K562 (cell line): Measurements from ENCODE around the gene PNMA5. TPM values are rescaled to one million over a fixed set of nuclear protein-coding genes. Genes with fewer than 3 reads are reported as not detected.

Source experiments
- BDP1 ChIP-seq: IDR thresholded peaks from 3 replicates; pipeline ENCODE4 v1.6.1; 2011; ENCODE audit not compliant: insufficient read length, insufficient read depth
- BRF1 ChIP-seq: IDR thresholded peaks from 3 replicates; pipeline ENCODE4 v1.6.1; 2011; ENCODE audit warnings: borderline replicate concordance, mild to moderate bottlenecking; ENCODE audit not compliant: insufficient read length; ENCODE audit errors: extremely low read depth
- CBFA2T3 ChIP-seq: fragments of 450-650 bp; IDR thresholded peaks from 2 replicates; pipeline ENCODE4 v1.6.1; 2017
- KDM2B ChIP-seq: fragments of 250-450 bp; sonication (Bioruptor Pico); IDR thresholded peaks from 2 replicates; pipeline ENCODE4 v1.8.0; 2021; ENCODE audit warnings: mild to moderate bottlenecking, moderate library complexity
- MYC ChIP-seq, 2 experiments: fragments of 250-450 bp in 1 of 2; sonication (Bioruptor Pico) in 1 of 2; IDR thresholded peaks; 2 replicates each; pipeline versions ENCODE4 v1.5.1 to v1.6.1; 2012 to 2021; ENCODE audit warnings: low read depth in 2 of 2, borderline replicate concordance in 1 of 2, improper control_type of control experiment in 1 of 2, low read length in 1 of 2, mild to moderate bottlenecking in 1 of 2, moderate library complexity in 1 of 2
- NR2C1 ChIP-seq, 2 experiments: fragments of 450-650 bp; IDR thresholded peaks; 2 replicates each; pipeline ENCODE4 v1.6.1; 2017; ENCODE audit warnings: mild to moderate bottlenecking in 2 of 2, antibody characterized with exemption in 1 of 2, inconsistent platforms in 1 of 2, missing compliant biosample characterization in 1 of 2, missing genetic modification characterization in 1 of 2
- SMARCE1 ChIP-seq: fragments of 450-650 bp; IDR thresholded peaks from 2 replicates; pipeline ENCODE4 v1.7.1; 2016; ENCODE audit warnings: mild to moderate bottlenecking
- TBL1XR1 ChIP-seq, 2 experiments: IDR thresholded peaks; 2 replicates each; pipeline ENCODE4 v1.6.1; 2012; ENCODE audit warnings: improper control_type of control experiment in 2 of 2, low read length in 2 of 2, mild to moderate bottlenecking in 1 of 2
- ZBTB40 ChIP-seq, 2 experiments: fragments of 450-650 bp in 1 of 2; sonication (generic) in 1 of 2; formaldehyde crosslinking in 1 of 2; IDR thresholded peaks; 2 replicates each; pipeline versions ENCODE4 v1.7.1 to v1.9.0; 2016 to 2022; ENCODE audit warnings: inconsistent platforms in 1 of 2, mild to moderate bottlenecking in 1 of 2, missing genetic modification reagents in 1 of 2
- ZNF347 ChIP-seq: fragments of 450-650 bp; formaldehyde crosslinking; IDR thresholded peaks from 2 replicates; pipeline ENCODE4 v1.4.0; 2020; ENCODE audit warnings: low read depth, mild to moderate bottlenecking, moderate library complexity
- ZNF384 ChIP-seq: IDR thresholded peaks from 2 replicates; pipeline ENCODE4 v1.6.1; 2012; ENCODE audit warnings: low read depth, low read length, improper control_type of control experiment
- polyA plus RNA-seq, 8 experiments: library from polyadenylated mRNA; depleted of rRNA in 4 of 8; stranded (reverse) in 5 of 8; unstranded in 3 of 8; fragments of >200 nt; fragmentation: Nextera tagmentation in 2 of 8; fragmentation: Illumina TruSeq in 1 of 8; extraction: Ambion mirVana in 2 of 8; extraction: Trizol in 1 of 8; gene quantifications; 2 replicates each; pipeline versions ENCODE4 v1.2.1 to v1.2.3, GENCODE V29; 2011 to 2014; ENCODE audit warnings: inconsistent platforms in 1 of 8, missing spikeins in 1 of 8
- total RNA-seq, 7 experiments: library from RNA; depleted of rRNA in 6 of 7; stranded (reverse); fragments of >200 nt in 6 of 7; fragmentation: Illumina TruSeq in 2 of 7; extraction: Trizol in 2 of 7; gene quantifications; 2 replicates each; pipeline versions ENCODE4 v1.2.1 to v1.2.3, GENCODE V29; 2011 to 2021; ENCODE audit warnings: low replicate concordance in 1 of 7
- TF ChIP-seq, protein P1 (sequence below), 2 experiments: fragments of 450-650 bp; IDR thresholded peaks; 2 replicates each; pipeline ENCODE4 v1.6.1; 2016
- TF ChIP-seq, protein P2 (sequence below): sonication (generic); formaldehyde crosslinking; IDR thresholded peaks from 2 replicates; pipeline ENCODE4 v1.8.1; 2023; ENCODE audit warnings: mild to moderate bottlenecking, missing genetic modification reagents

PNMA5 gene
- total and polyA plus RNA-seq, 9 of the 15 experiments (the other 6 are each of a cell fraction or from before 2014, with no cell fraction given) = 0.03 to 0.20 (median 0.07) TPM; not detected in 3

GRCh38 chrX:152958524-152959465 is 35.1 kb downstream of the PNMA5 start (continued):
- TF ChIP-seq, protein P1, sequence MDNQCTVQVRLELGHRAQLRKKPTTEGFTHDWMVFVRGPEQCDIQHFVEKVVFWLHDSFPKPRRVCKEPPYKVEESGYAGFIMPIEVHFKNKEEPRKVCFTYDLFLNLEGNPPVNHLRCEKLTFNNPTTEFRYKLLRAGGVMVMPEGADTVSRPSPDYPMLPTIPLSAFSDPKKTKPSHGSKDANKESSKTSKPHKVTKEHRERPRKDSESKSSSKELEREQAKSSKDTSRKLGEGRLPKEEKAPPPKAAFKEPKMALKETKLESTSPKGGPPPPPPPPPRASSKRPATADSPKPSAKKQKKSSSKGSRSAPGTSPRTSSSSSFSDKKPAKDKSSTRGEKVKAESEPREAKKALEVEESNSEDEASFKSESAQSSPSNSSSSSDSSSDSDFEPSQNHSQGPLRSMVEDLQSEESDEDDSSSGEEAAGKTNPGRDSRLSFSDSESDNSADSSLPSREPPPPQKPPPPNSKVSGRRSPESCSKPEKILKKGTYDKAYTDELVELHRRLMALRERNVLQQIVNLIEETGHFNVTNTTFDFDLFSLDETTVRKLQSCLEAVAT (IDR thresholded peaks at IDR 0.05) = peak in 1 of 2 experiments; percentile 73; a peak in 2 of 4 replicates
- TF ChIP-seq ZNF384 = no peak
- TF ChIP-seq MYC (IDR thresholded peaks at IDR 0.05; ENCODE audit: low read depth, low read length) = peak; percentile 46; the same call in 1 of the 2 replicates
- no peak for TF ChIP-seq MYC (CRISPR knock-in tag; IDR thresholded peaks at IDR 0.05; ENCODE audit: borderline replicate concordance, low read depth)
- TF ChIP-seq TBL1XR1 (IDR thresholded peaks at IDR 0.05; ENCODE audit: low read length in 2 of 2) = 0 out of 4 replicates have a peak, but pooled peaks of 1 of the 2 experiments have one; percentile 19
- TF ChIP-seq CBFA2T3 = no peak
- TF ChIP-seq BRF1 = no peak
- TF ChIP-seq, protein P2, sequence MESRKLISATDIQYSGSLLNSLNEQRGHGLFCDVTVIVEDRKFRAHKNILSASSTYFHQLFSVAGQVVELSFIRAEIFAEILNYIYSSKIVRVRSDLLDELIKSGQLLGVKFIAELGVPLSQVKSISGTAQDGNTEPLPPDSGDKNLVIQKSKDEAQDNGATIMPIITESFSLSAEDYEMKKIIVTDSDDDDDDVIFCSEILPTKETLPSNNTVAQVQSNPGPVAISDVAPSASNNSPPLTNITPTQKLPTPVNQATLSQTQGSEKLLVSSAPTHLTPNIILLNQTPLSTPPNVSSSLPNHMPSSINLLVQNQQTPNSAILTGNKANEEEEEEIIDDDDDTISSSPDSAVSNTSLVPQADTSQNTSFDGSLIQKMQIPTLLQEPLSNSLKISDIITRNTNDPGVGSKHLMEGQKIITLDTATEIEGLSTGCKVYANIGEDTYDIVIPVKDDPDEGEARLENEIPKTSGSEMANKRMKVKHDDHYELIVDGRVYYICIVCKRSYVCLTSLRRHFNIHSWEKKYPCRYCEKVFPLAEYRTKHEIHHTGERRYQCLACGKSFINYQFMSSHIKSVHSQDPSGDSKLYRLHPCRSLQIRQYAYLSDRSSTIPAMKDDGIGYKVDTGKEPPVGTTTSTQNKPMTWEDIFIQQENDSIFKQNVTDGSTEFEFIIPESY (CRISPR knock-in tag) = no peak
- TF ChIP-seq BDP1 = no peak
- TF ChIP-seq NR2C1 (IDR thresholded peaks at IDR 0.05) = no peak
- peak; percentile 13; the same call in 1 of the 2 replicates for TF ChIP-seq NR2C1 (tag; IDR thresholded peaks at IDR 0.05)
- TF ChIP-seq ZBTB40 (IDR thresholded peaks at IDR 0.05) = no peak
- TF ChIP-seq ZBTB40 (CRISPR knock-in tag; IDR thresholded peaks at IDR 0.05) = no peak
- no peak for TF ChIP-seq KDM2B (CRISPR knock-in tag)
- no peak for TF ChIP-seq ZNF347 (CRISPR knock-in tag)
- no peak for TF ChIP-seq SMARCE1
